ENCODE data around the gene CEP170. TPM values are rescaled to one million over a fixed set of nuclear protein-coding genes. Genes with fewer than 3 reads are reported as not detected.
"Not testable (repeated sequence)": the region's sequence is repeated elsewhere in the genome, so short reads cannot be mapped to it uniquely, and the experiment has no call there.

Gene CEP170
- total RNA-seq, 1 donor from 2014 or later: 86.5 TPM

GRCh38 chr1:243186201-243186995 lies 68.7 kb downstream of the CEP170 start:
- DNase-seq; ATAC-seq; intact Hi-C loops (cut with DNase I); H3K4me1 ChIP-seq; H3K4me3 ChIP-seq; H3K9me3 ChIP-seq; H3K27ac ChIP-seq; H3K27me3 ChIP-seq: not testable (repeated sequence)
- H3K36me3 ChIP-seq: peaks cover 18% of the 10 kb centered on the region

GRCh38 chr1:243184787-243185186 lies 70.3 kb downstream of the CEP170 start:
- H3K4me1 ChIP-seq; intact Hi-C loops (cut with DNase I); H3K4me3 ChIP-seq; H3K9me3 ChIP-seq; H3K27ac ChIP-seq; DNase-seq; ATAC-seq; H3K27me3 ChIP-seq: not testable (repeated sequence)
- H3K36me3 ChIP-seq: peaks cover 18% of the 10 kb centered on the region

GRCh38 chr1:243183661-243184060 lies 71.4 kb downstream of the CEP170 start:
- intact Hi-C loops (cut with DNase I); ATAC-seq; H3K4me3 ChIP-seq; H3K4me1 ChIP-seq; H3K9me3 ChIP-seq; DNase-seq; H3K27me3 ChIP-seq; H3K27ac ChIP-seq: not testable (repeated sequence)
- H3K36me3 ChIP-seq: peaks cover 18% of the 10 kb centered on the region

- H3K36me3 ChIP-seq: peaks cover 18% of the 10 kb centered on the region
- H3K9me3 ChIP-seq; ATAC-seq; intact Hi-C loops (cut with DNase I); H3K4me3 ChIP-seq; H3K27me3 ChIP-seq; H3K4me1 ChIP-seq; DNase-seq; H3K27ac ChIP-seq: not testable (repeated sequence)
These were observed 71.9 kb downstream of the CEP170 start for GRCh38 chr1:243183176-243183575.

- DNase-seq (no peak), ATAC-seq (no peak)
- H3K4me1 ChIP-seq: no peaks in the 10 kb centered on the region
- no peak for TF ChIP-seq CTCF (IDR thresholded peaks at IDR 0.05)
- H3K27ac ChIP-seq: no peak overlapping the region
- no peaks in the 10 kb centered on the region for H3K9me3 ChIP-seq
- intact Hi-C loops (cut with DNase I): no loop called here
- H3K4me3 ChIP-seq: no peak overlapping the region
- no peaks in the 10 kb centered on the region for H3K27me3 ChIP-seq
- peaks cover under 1% of the 10 kb centered on the region for H3K36me3 ChIP-seq
These were observed 75.4 kb downstream of the CEP170 start for GRCh38 chr1:243179720-243180119.

GRCh38 chr1:243177792-243178191 lies 77.3 kb downstream of the CEP170 start:
- H3K36me3 ChIP-seq; H3K4me3 ChIP-seq; H3K4me1 ChIP-seq; intact Hi-C loops (cut with DNase I); H3K27me3 ChIP-seq; H3K9me3 ChIP-seq; DNase-seq; ATAC-seq; H3K27ac ChIP-seq: not testable (repeated sequence)

GRCh38 chr1:243173758-243174369 lies 81.2 kb downstream of the CEP170 start:
- H3K27ac ChIP-seq; H3K27me3 ChIP-seq; H3K36me3 ChIP-seq; H3K9me3 ChIP-seq; ATAC-seq; H3K4me1 ChIP-seq; H3K4me3 ChIP-seq; intact Hi-C loops (cut with DNase I); DNase-seq: not testable (repeated sequence)

GRCh38 chr1:243164911-243165310 lies 90.2 kb downstream of the CEP170 start:
- H3K4me1 ChIP-seq: not testable (repeated sequence)

GRCh38 chr1:243150906-243151305 lies 104.2 kb downstream of the CEP170 start:
- H3K4me1 ChIP-seq; H3K27me3 ChIP-seq; H3K27ac ChIP-seq; intact Hi-C loops (cut with DNase I); H3K9me3 ChIP-seq; ATAC-seq; H3K36me3 ChIP-seq; DNase-seq; H3K4me3 ChIP-seq: not testable (repeated sequence)

More at GRCh38 chr1:243164911-243165310, 90.2 kb downstream of the CEP170 start:
- intact Hi-C loops (cut with DNase I); H3K9me3 ChIP-seq; H3K27me3 ChIP-seq; H3K4me3 ChIP-seq; H3K36me3 ChIP-seq; DNase-seq; H3K27ac ChIP-seq; ATAC-seq: not testable (repeated sequence)

- H3K9me3 ChIP-seq; ATAC-seq; H3K4me1 ChIP-seq; intact Hi-C loops (cut with DNase I); H3K27me3 ChIP-seq; H3K4me3 ChIP-seq; H3K27ac ChIP-seq; DNase-seq; H3K36me3 ChIP-seq: not testable (repeated sequence)
These were observed 106.0 kb downstream of the CEP170 start for GRCh38 chr1:243149120-243149519.

GRCh38 chr1:243147351-243147750 lies 107.7 kb downstream of the CEP170 start:
- H3K9me3 ChIP-seq; H3K4me3 ChIP-seq; ATAC-seq; H3K36me3 ChIP-seq; DNase-seq; H3K27ac ChIP-seq; intact Hi-C loops (cut with DNase I); H3K4me1 ChIP-seq; H3K27me3 ChIP-seq: not testable (repeated sequence)

- intact Hi-C loops (cut with DNase I); ATAC-seq; H3K27me3 ChIP-seq; H3K9me3 ChIP-seq; H3K4me3 ChIP-seq; DNase-seq; H3K27ac ChIP-seq; H3K4me1 ChIP-seq: not testable (repeated sequence)
- peaks cover 40% of the 10 kb centered on the region for H3K36me3 ChIP-seq
These were observed 114.6 kb downstream of the CEP170 start for GRCh38 chr1:243140498-243140897.

- ATAC-seq; H3K27ac ChIP-seq; DNase-seq; H3K4me3 ChIP-seq; intact Hi-C loops (cut with DNase I); H3K4me1 ChIP-seq; H3K9me3 ChIP-seq; H3K27me3 ChIP-seq: not testable (repeated sequence)
- peaks cover 23% of the 10 kb centered on the region for H3K36me3 ChIP-seq
These were observed 132.1 kb downstream of the CEP170 start for GRCh38 chr1:243122876-243123409.
